Karpas-422 (cell line): Measurements from ENCODE around the gene SAMHD1. TPM values are rescaled to one million over a fixed set of nuclear protein-coding genes. Genes with fewer than 3 reads are reported as not detected.
"Not testable (repeated sequence)": the region's sequence is repeated elsewhere in the genome, so short reads cannot be mapped to it uniquely, and the experiment has no call there.

Experiments
- DNase-seq: peaks from one replicate; pipeline ENCODE4 v3.0.0-alpha.2; 2015
- H2AFZ ChIP-seq: fragments of 200-600 bp; sonication (generic); 2 replicates; pipeline ENCODE4 v1.6.1; 2014; ENCODE audit warnings: antibody characterized with exemption, low read length, mixed read lengths
- H3K27ac ChIP-seq: fragments of 200-600 bp; sonication (generic); 2 replicates; pipeline ENCODE4 v1.5.1; 2014; ENCODE audit warnings: mild to moderate bottlenecking, low read length, moderate library complexity
- H3K27me3 ChIP-seq: fragments of 200-600 bp; sonication (generic); 2 replicates; pipeline ENCODE4 v1.6.1; 2014; ENCODE audit warnings: low read length, mixed read lengths
- H3K36me3 ChIP-seq: fragments of 200-600 bp; sonication (generic); 2 replicates; pipeline ENCODE4 v1.6.1; 2014; ENCODE audit warnings: low read length, mixed read lengths; ENCODE audit not compliant: insufficient read depth
- H3K4me1 ChIP-seq: fragments of 200-600 bp; sonication (generic); 2 replicates; pipeline ENCODE4 v1.6.1; 2014; ENCODE audit warnings: mild to moderate bottlenecking, low read length, mixed read lengths
- H3K4me2 ChIP-seq: fragments of 200-600 bp; sonication (generic); 2 replicates; pipeline ENCODE4 v1.6.1; 2014; ENCODE audit warnings: low read length, low read depth, mild to moderate bottlenecking; ENCODE audit not compliant: poor library complexity, severe bottlenecking
- H3K4me3 ChIP-seq: fragments of 200-600 bp; sonication (generic); 2 replicates; pipeline ENCODE4 v1.5.1; 2014; ENCODE audit warnings: mild to moderate bottlenecking, antibody characterized with exemption, low read length, mixed read lengths
- H3K79me2 ChIP-seq: fragments of 200-600 bp; sonication (generic); 2 replicates; pipeline ENCODE4 v1.6.1; 2014; ENCODE audit warnings: mild to moderate bottlenecking, low read length, mixed read lengths
- H3K9ac ChIP-seq: fragments of 200-600 bp; sonication (generic); 2 replicates; pipeline ENCODE4 v1.6.0; 2014; ENCODE audit warnings: low read length
- H3K9me2 ChIP-seq: fragments of 200-600 bp; sonication (generic), shearing (Covaris generic); replicated peaks from 2 replicates; pipeline ENCODE4 v1.6.0; 2014; ENCODE audit warnings: mild to moderate bottlenecking, low read length, moderate library complexity; ENCODE audit not compliant: insufficient read depth
- H3K9me3 ChIP-seq: fragments of 300-700, 200-600 bp; sonication (generic); 2 replicates; pipeline ENCODE4 v1.6.1; 2014; ENCODE audit warnings: low read length, mixed read lengths
- H4K20me1 ChIP-seq: fragments of 200-600 bp; sonication (generic); 2 replicates; pipeline ENCODE4 v1.6.1; 2014; ENCODE audit warnings: mild to moderate bottlenecking, antibody characterized with exemption, low read length, low read depth; ENCODE audit not compliant: insufficient read depth
- total RNA-seq: library from RNA; depleted of rRNA; stranded (reverse); fragments of >200 nt; shearing (Covaris generic); gene quantifications from 2 replicates; pipeline ENCODE4 v1.2.3, GENCODE V29; 2014; ENCODE audit warnings: low replicate concordance; rRNA removed

Gene SAMHD1
- total RNA-seq, 1 experiment from 2014 or later: 28.7 TPM

- Histone ChIP-seq H3K36me3 (peaks cover 14% of the 10 kb centered on the region), H3K4me3 (peak overlapping the region; percentile 56; the same call in 1 of the 2 replicates), H3K9me3 (no peaks in the 10 kb centered on the region; the same call in 1 of the 2 replicates), H3K9me2 (no peaks in the 10 kb centered on the region), H3K27me3 (no peaks in the 10 kb centered on the region), H3K79me2 (peaks cover 64% of the 10 kb centered on the region), H4K20me1 (no peaks in the 10 kb centered on the region), H2AFZ (no peak overlapping the region), H3K9ac (peak overlapping the region; percentile 78), H3K4me1 (peaks cover 97% of the 10 kb centered on the region), H3K27ac (peak overlapping the region; percentile 98), H3K4me2 (peak overlapping the region; percentile 79)
- DNase-seq: no peak
These were observed 103.8 kb downstream of the SAMHD1 start for GRCh38 chr20:36847710-36848040.

GRCh38 chr20:36847009-36847709, 104.3 kb downstream of the SAMHD1 start:
- Histone ChIP-seq H3K9me3 (no peaks in the 10 kb centered on the region; the same call in 1 of the 2 replicates), H3K9me2 (no peaks in the 10 kb centered on the region), H3K4me1 (peaks cover 97% of the 10 kb centered on the region), H3K36me3 (peaks cover 14% of the 10 kb centered on the region), H3K79me2 (peaks cover 65% of the 10 kb centered on the region), H3K4me3 (peak overlapping the region; percentile 56; the same call in 1 of the 2 replicates), H2AFZ (no peak overlapping the region), H3K27me3 (no peaks in the 10 kb centered on the region), H3K9ac (peak overlapping the region; percentile 78), H4K20me1 (no peaks in the 10 kb centered on the region), H3K4me2 (peak overlapping the region; percentile 79), H3K27ac (peak overlapping the region; percentile 98)
- peak; percentile 87 for DNase-seq

- DNase-seq: peak; percentile 88
- Histone ChIP-seq H3K79me2 (peaks cover 64% of the 10 kb centered on the region), H3K9ac (peak overlapping the region; percentile 78), H3K36me3 (peaks cover 1% of the 10 kb centered on the region), H4K20me1 (no peaks in the 10 kb centered on the region), H3K4me1 (peaks cover 92% of the 10 kb centered on the region), H3K9me3 (no peaks in the 10 kb centered on the region), H3K27me3 (no peaks in the 10 kb centered on the region), H2AFZ (no peak overlapping the region), H3K27ac (peak overlapping the region; percentile 98), H3K4me2 (peak overlapping the region; percentile 79), H3K4me3 (peak overlapping the region; percentile 56), H3K9me2 (no peaks in the 10 kb centered on the region)
These were observed 106.1 kb downstream of the SAMHD1 start for GRCh38 chr20:36845288-36845971.

GRCh38 chr20:36841030-36841429, 110.5 kb downstream of the SAMHD1 start:
- H3K9me3 ChIP-seq, DNase-seq, H3K27me3 ChIP-seq, H3K36me3 ChIP-seq, H3K4me3 ChIP-seq, H4K20me1 ChIP-seq, H2AFZ ChIP-seq, H3K9me2 ChIP-seq: not testable (repeated sequence)
- H3K4me1 ChIP-seq: peaks cover 83% of the 10 kb centered on the region
- H3K9ac ChIP-seq: peak overlapping the region; percentile 49
- H3K79me2 ChIP-seq: peaks cover 49% of the 10 kb centered on the region
- H3K27ac ChIP-seq: peak overlapping the region; percentile 98
- H3K4me2 ChIP-seq: peak overlapping the region; percentile 74

Other genes starting within 250 kb of the SAMHD1 start
- gene NDRG3, start 205.6 kb downstream of the SAMHD1 start, total RNA-seq: 23.7 and 33.6 TPM in 2 replicates
- 15.4 and 16.3 TPM in 2 replicates for gene DSN1, start 177.9 kb downstream of the SAMHD1 start, total RNA-seq
- gene TLDC2, start 75.6 kb downstream of the SAMHD1 start, total RNA-seq: 0.69 TPM in 1 of 2 replicates, not detected in the other
- gene RBL1, start 144.3 kb upstream of the SAMHD1 start, total RNA-seq: 12.5 and 19.2 TPM in 2 replicates
- 125 and 283 TPM in 2 replicates for gene RPN2, start 227.6 kb upstream of the SAMHD1 start, total RNA-seq
- 1.3 and 1.9 TPM in 2 replicates for gene MROH8, start 227.8 kb upstream of the SAMHD1 start, total RNA-seq